GM21390 (cell line): ENCODE data around the gene GFY.

Source experiments
- ATAC-seq: cut with Tn5 transposase; IDR thresholded peaks from one replicate; pipeline ENCODE4 v1.9.1; 2021; ENCODE audit not compliant: unreplicated experiment

Gene GFY

DNA sequence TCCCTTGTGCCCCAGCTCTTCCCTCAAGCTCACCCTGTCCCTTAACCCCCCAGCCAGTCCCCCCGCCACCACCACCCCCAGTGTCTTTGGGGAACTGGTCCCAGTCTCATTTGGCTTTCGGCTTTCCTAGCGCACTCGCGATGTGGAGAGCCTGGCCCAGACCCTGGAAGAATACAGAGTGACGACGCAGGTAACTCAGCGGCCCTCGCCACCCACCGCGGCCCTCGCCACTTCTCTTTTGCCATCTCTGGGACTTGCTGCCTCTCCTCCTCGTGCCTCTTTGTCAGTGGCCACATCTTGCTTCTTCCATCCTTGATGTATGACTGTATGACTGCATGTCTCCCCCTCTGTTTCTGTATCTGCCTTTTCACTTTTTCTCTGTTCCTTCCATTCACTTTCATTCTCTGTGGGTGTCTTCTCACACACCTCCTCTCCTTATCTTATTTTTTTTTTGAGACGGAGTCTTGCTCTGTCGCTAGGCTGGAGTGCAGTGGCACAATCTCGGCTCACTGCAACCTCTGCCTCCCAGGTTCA, 17.6 kb upstream of the GFY start:
- no peak for ATAC-seq

- no peak for ATAC-seq
Measured at GRCh38 chr19:49408816-49409440, 16.3 kb upstream of the GFY start.

GRCh38 chr19:49409441-49410029, 15.7 kb upstream of the GFY start:
- no peak for ATAC-seq

GRCh38 chr19:49411681-49412326, 13.4 kb upstream of the GFY start:
- ATAC-seq: no peak

GRCh38 chr19:49413348-49413747, 11.8 kb upstream of the GFY start:
- no peak for ATAC-seq

- ATAC-seq: no peak
Measured at GRCh38 chr19:49414256-49414655, 10.9 kb upstream of the GFY start.

- no peak for ATAC-seq
Measured at GRCh38 chr19:49415102-49415809, 9.9 kb upstream of the GFY start.

DNA sequence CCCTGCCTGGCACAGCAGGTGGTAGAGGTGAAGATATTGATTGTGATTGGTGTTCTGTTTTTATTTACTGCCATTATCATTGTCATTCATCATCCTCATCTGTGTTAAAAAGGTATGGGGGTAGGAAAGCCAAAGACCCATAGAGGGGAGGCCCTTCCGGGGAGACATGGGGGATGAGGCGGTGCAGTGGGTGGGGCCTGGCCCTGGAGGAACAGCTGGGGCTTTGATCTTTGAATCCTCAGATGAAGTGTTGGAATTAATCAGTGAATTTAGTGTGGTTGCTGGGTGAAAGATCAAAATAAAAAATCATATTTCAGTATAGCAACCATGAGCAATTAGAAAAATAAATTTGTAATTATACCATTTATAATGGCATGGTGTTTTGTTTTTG, 9.4 kb upstream of the GFY start:
- ATAC-seq: no peak

DNA sequence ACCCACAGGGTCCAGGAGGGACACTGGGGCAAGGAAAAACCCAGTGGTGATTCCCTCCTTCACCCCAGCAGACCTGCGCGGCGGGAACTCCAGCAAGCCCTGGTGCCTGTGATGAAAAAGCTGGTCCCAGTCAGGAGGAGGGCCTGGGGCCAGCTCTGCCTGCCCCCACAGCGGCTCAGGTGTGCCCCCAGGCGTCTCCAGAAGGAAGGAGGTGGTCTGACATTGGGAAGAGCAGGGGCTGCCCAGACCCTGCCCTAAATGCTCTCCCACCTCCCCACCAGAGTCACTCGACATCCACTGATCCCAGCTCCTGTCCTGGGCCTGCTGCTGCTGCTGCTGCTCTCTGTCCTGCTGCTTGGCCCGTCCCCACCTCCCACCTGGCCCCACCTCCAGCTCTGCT, 8.1 kb upstream of the GFY start:
- no peak for ATAC-seq

GRCh38 chr19:49418511-49418910, 6.7 kb upstream of the GFY start:
- no peak for ATAC-seq

DNA sequence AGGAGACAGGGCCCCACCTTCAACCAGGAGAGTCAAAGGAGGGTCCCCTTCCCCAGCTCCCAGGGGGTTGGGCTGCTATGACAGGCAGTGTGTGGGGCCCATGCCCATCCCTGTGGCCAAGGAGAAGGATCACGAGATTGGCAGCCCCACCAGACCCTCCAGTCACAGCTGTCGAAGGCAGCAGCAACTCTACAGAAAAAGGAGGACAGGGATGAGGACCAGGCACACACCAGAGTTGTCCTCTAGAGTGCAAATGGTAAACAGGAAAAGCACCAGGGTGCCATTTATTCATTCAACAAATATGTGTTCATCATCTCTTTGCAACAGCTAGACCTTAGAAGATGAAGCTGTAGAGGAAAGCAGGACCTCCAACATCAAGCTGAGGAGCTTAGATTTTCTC, 6.0 kb upstream of the GFY start:
- no peak for ATAC-seq

GRCh38 chr19:49420227-49420626, 5.0 kb upstream of the GFY start:
- no peak for ATAC-seq

GRCh38 chr19:49421039-49421877, 3.9 kb upstream of the GFY start:
- no peak for ATAC-seq

- ATAC-seq: no peak
Measured at GRCh38 chr19:49421878-49422202, 3.3 kb upstream of the GFY start.

GRCh38 chr19:49422407-49423070, 2.6 kb upstream of the GFY start:
- no peak for ATAC-seq

DNA sequence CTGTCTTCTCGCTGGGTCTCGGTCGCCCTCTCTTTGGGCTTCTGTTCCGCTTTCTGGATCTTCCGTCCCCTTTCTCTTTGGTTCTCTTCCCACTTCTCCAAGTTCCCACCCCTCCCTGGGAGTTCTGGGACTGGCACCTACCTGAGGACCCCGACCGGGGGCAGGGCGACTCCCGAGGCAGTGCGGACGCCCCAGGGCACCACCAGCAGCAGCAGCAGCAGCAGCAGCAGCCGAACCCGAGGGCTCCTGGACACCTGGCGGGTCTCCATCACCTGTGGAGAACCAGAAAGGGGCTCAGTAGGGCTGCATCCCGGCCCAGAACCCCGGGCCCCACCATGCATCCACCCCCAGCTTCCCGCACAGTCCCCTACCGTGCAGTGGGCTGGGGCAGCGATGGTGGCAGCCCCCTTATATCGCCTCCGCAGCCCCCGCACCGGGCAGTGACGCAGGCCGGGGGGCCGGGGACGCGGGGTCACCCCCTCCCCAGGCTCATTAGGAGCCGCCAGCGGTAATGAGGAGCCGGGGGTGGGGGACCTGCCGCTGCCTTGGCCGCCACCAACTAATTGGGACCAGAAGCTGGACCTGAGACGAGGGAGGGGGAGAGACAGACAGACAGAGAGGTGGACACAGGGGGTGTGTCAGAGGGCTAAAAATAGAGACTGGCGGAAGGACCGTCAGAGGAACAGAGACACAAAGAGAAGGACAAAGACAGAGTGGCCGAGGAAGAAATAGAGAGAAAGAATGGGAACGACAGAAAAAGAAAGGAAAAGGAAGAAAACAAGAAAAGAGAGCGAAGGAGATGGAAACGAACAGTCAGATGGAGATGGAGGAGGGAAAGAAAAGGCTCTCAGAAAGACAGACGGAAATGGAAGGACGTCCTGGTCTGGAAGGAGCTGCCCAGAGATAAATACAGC, 1.9 kb upstream of the GFY start, which contains the start of gene PTH2:
Gene PTH2, minus strand, starts transcription at position 371 of the 914 bp plus-strand sequence. Its CDS starts 102 bp downstream, at position 269.
- ATAC-seq: no peak

- no peak for ATAC-seq
Measured at GRCh38 chr19:49423985-49424303, 1.2 kb upstream of the GFY start.

- ATAC-seq: no peak
Measured at GRCh38 chr19:49425922-49426592, 869 bp downstream of the GFY start.

GRCh38 chr19:49427339-49427738, 2.2 kb downstream of the GFY start:
- ATAC-seq: no peak
